ENCODE results near the gene DDX49. TPM values are rescaled to one million over a fixed set of nuclear protein-coding genes. Genes with fewer than 3 reads are reported as not detected.

The DDX49 gene
- total RNA-seq, 6 donors from 2014 or later: 22.5 to 46.7 (median 40.1) TPM

DNA sequence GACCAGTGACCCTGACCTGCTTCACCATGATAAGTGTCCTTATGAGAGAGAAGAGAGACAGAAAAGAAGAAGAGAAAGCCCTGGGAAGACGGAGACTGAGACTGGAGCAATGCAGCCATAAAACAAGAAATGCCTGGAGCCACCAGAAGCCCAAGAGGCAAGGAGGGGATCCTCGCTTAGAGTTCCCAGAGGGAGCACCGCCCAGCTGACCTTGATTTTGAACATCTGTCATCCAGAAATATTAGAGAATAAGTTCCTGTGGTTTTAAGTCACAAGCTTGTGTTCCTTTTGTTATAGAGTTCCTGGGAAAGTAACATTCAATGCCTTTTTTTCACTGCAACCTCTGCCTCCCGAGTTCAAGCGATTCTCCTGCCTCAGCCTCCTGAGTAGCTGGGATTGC is 43.8 kb upstream of the DDX49 start:
- WGBS, 2 donors: 78 to 87% methylated on average over 5 of the region's 5 CpGs
- Histone ChIP-seq H3K4me1 (peaks cover 0 to 2% (median 0%) of the 10 kb centered on the region in 4 donors), H3K27ac (no peak overlapping the region), H3K36me3 (no peaks in the 10 kb centered on the region), H3K27me3 (no peaks in the 10 kb centered on the region), H3K4me3 (no peak overlapping the region), H3K9me3 (no peaks in the 10 kb centered on the region)
- DNase-seq: no peak
- no peak for ATAC-seq (ENCODE audit: low FRiP score in 2 of 2)
- TF ChIP-seq POLR2A (IDR thresholded peaks at IDR 0.05) (no peak), POLR2AphosphoS5 (IDR thresholded peaks at IDR 0.05) (no peak), EP300 (IDR thresholded peaks at IDR 0.05) (no peak)
- TF ChIP-seq, protein P1, sequence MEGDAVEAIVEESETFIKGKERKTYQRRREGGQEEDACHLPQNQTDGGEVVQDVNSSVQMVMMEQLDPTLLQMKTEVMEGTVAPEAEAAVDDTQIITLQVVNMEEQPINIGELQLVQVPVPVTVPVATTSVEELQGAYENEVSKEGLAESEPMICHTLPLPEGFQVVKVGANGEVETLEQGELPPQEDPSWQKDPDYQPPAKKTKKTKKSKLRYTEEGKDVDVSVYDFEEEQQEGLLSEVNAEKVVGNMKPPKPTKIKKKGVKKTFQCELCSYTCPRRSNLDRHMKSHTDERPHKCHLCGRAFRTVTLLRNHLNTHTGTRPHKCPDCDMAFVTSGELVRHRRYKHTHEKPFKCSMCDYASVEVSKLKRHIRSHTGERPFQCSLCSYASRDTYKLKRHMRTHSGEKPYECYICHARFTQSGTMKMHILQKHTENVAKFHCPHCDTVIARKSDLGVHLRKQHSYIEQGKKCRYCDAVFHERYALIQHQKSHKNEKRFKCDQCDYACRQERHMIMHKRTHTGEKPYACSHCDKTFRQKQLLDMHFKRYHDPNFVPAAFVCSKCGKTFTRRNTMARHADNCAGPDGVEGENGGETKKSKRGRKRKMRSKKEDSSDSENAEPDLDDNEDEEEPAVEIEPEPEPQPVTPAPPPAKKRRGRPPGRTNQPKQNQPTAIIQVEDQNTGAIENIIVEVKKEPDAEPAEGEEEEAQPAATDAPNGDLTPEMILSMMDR (IDR thresholded peaks at IDR 0.05): no peak

DNA sequence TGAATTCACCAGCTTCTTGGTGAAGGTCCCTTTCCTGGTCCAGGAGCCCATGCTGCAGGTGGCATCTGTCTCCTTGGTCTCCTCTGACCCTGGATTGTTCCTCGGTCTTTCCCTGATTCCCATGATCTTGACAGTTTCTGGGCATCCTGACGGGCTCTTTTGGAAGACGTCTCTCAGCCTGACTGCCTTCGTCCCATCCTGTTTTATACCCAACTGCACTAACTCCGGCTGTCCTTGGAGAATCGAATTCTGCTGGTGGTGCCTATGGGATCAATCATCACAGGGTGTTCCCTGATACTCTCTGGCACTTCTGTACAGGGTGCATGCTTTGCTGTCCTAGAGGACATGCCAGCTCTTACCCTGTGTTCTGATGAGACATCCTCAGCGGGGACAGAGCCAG is 42.6 kb upstream of the DDX49 start:
- DNase-seq (no peak), ATAC-seq (ENCODE audit: low FRiP score in 2 of 2) (no peak)
- Histone ChIP-seq H3K4me1 (no peaks in the 10 kb centered on the region), H3K9me3 (no peaks in the 10 kb centered on the region), H3K27me3 (no peaks in the 10 kb centered on the region), H3K27ac (no peak overlapping the region), H3K36me3 (no peaks in the 10 kb centered on the region), H3K4me3 (no peak overlapping the region)
- WGBS, 2 donors: 96% methylated on average over 7 of the region's 7 CpGs
- no peak for TF ChIP-seq POLR2A (IDR thresholded peaks at IDR 0.05)
- no peak for TF ChIP-seq EP300 (IDR thresholded peaks at IDR 0.05)
- no peak for TF ChIP-seq POLR2AphosphoS5 (IDR thresholded peaks at IDR 0.05)
- TF ChIP-seq, protein P1 (IDR thresholded peaks at IDR 0.05): no peak

- Histone ChIP-seq H3K36me3 (no peaks in the 10 kb centered on the region), H3K27me3 (no peaks in the 10 kb centered on the region), H3K27ac (no peak overlapping the region), H3K9me3 (no peaks in the 10 kb centered on the region), H3K4me3 (no peak overlapping the region), H3K4me1 (no peaks in the 10 kb centered on the region)
- WGBS, 2 donors: 91 to 92% methylated on average over 22 to 25 of the region's 25 CpGs
- ATAC-seq (ENCODE audit: low FRiP score in 2 of 2) (peak in 1 of 2 donors; percentile 11), DNase-seq (peak in 1 of 2 donors; percentile 70)
- TF ChIP-seq POLR2AphosphoS5 (IDR thresholded peaks at IDR 0.05) (no peak), POLR2A (IDR thresholded peaks at IDR 0.05) (no peak), EP300 (IDR thresholded peaks at IDR 0.05) (no peak)
- TF ChIP-seq, protein P1 (IDR thresholded peaks at IDR 0.05): no peak
These were observed 41.3 kb upstream of the DDX49 start for GRCh38 chr19:18878058-18878797.

GRCh38 chr19:18878858-18879578 is 40.5 kb upstream of the DDX49 start:
- Histone ChIP-seq H3K4me3 (no peak overlapping the region), H3K9me3 (no peaks in the 10 kb centered on the region), H3K27me3 (no peaks in the 10 kb centered on the region), H3K27ac (no peak overlapping the region), H3K4me1 (no peaks in the 10 kb centered on the region), H3K36me3 (no peaks in the 10 kb centered on the region)
- ATAC-seq (ENCODE audit: low FRiP score in 2 of 2): peak in 1 of 2 donors; percentile 4
- no peak for TF ChIP-seq POLR2AphosphoS5 (IDR thresholded peaks at IDR 0.05)
- peak in 1 of 2 donors; percentile 51 for DNase-seq
- 90 to 91% methylated on average over 18 to 34 of the region's 34 CpGs for WGBS, 2 donors

- no peaks in the 10 kb centered on the region for H3K4me1 ChIP-seq
- H3K27me3 ChIP-seq: no peaks in the 10 kb centered on the region
- DNase-seq (no peak), ATAC-seq (ENCODE audit: low FRiP score in 2 of 2) (peak; percentile 30 to 36)
- no peaks in the 10 kb centered on the region for H3K36me3 ChIP-seq
- H3K9me3 ChIP-seq: no peaks in the 10 kb centered on the region
- 74% methylated on average over 13 of the region's 13 CpGs for WGBS, 2 donors
- TF ChIP-seq EP300 (IDR thresholded peaks at IDR 0.05) (no peak), POLR2A (IDR thresholded peaks at IDR 0.05) (no peak), POLR2AphosphoS5 (IDR thresholded peaks at IDR 0.05) (no peak)
- TF ChIP-seq, protein P1 (IDR thresholded peaks at IDR 0.05): no peak
- no peak overlapping the region for H3K27ac ChIP-seq
- H3K4me3 ChIP-seq: no peak overlapping the region
These were observed 39.7 kb upstream of the DDX49 start for GRCh38 chr19:18879579-18880373.

Data from upper lobe of left lung (tissue), 6 donors.